ENCODE results near the gene GK.
"Not testable (repeated sequence)": the region's sequence is repeated elsewhere in the genome, so short reads cannot be mapped to it uniquely, and the experiment has no call there.

The GK gene

DNA sequence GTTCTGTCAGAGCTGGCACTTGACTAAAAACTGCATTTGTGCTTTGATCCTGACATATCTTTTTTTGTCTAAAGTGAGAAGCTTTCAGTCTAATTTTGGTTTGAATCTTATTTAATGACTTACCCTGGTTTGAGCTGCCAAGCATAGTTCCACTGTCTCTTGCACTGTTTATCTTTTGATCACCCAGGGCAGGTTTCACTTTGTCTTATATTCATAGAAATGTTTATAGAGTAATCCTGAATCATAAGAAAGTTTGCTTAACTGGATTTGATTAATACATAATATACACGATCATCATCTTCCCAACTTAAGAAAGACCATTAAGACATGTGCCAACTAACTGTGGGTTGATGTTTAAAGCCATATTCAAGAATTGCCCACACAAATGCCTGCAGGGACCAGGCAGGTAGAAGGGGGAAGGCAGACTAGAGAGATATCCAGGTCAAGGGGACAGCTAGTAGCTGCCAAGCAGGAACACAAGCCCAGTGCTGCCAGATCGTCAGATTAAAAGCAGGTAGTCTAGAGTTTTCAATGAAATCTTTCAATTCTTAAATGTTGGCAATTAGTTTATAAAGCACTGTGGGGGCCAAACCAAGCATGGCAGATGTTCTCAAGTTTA lies 1.9 kb downstream of the GK start:
- no peak for DNase-seq

DNA sequence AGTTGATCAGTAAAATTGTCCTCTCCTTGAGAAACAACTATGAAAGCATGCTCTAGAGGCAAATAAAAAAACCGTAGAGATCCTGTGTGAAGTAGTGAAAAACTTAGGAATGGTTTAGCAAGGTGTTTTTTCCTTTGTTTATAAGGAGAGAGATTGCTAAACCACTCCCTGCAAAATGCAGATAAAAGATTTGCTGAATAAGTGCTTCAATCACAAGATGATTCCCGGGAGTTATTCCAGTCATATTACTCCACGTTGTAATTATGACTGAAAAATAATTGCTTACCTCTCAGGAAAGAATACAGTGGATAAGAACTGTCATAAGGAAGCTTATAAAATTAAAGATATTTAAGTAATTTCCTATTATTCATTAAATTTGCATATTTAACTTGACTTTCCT lies 2.8 kb downstream of the GK start:
- DNase-seq: no peak

GRCh38 chrX:30657196-30658161 lies 4.3 kb downstream of the GK start:
- no peak for DNase-seq

GRCh38 chrX:30659421-30659820 lies 6.2 kb downstream of the GK start:
- no peak for DNase-seq

- DNase-seq: no peak
Measured at GRCh38 chrX:30661228-30661627, 8.0 kb downstream of the GK start.

- no peak for DNase-seq
Measured at GRCh38 chrX:30663322-30663721, 10.1 kb downstream of the GK start.

DNA sequence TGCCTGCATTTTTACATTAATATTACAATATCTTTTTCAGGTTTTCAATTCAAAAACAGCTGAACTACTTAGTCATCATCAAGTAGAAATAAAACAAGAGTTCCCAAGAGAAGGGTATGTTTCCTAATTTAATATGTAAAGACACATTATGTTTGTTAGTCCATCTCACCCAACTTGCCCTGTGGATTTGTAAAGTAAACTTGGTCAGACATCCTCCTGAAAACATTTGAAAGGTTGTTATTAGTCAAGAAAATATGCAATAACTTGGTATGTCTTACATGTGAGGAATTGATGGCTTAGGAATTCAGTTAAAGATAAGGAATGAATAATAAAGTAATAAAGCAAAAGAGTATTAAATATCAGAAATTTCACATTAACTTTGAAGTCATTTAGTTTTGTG lies 12.2 kb downstream of the GK start:
- DNase-seq: no peak

DNA sequence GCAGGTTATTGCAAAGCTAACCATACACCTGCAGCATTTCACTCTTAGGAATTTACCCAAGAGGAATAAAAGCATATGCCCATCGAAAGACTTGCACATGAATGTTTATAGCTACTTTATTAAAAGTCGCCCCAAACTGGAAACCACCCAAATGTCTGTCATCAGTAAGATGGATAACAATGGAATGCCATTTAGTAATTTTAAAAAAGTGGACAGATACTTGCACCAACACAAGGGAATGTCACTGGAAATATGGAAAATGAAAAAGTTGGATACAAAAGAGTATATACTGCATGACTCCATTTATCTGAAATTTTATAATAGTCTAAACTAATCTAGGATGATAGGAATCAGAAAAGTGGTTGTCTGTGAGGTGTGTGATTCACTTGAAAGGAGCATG lies 12.9 kb downstream of the GK start:
- DNase-seq: no peak

- DNase-seq: no peak
Measured at GRCh38 chrX:30668581-30668980, 15.4 kb downstream of the GK start.

DNA sequence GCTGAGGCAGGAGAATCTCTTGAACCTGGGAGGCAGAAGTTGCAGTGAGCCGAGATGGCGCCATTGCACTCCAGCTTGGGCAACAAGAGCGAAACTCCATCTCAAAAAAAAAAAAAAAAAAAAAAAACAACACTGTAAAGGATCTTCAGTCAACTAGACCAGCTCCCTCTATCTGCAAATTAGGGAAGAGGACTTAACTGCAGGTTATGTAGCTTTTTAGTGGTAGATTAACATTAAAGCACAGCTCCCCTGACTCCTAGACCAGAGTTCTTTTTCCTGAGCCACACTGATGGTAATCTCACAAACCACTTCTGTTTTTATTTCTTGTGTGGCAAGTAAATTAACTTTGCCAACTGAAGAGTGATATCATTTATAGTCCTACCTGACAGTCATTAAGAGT lies 18.0 kb downstream of the GK start:
- not testable (repeated sequence) for DNase-seq

DNA sequence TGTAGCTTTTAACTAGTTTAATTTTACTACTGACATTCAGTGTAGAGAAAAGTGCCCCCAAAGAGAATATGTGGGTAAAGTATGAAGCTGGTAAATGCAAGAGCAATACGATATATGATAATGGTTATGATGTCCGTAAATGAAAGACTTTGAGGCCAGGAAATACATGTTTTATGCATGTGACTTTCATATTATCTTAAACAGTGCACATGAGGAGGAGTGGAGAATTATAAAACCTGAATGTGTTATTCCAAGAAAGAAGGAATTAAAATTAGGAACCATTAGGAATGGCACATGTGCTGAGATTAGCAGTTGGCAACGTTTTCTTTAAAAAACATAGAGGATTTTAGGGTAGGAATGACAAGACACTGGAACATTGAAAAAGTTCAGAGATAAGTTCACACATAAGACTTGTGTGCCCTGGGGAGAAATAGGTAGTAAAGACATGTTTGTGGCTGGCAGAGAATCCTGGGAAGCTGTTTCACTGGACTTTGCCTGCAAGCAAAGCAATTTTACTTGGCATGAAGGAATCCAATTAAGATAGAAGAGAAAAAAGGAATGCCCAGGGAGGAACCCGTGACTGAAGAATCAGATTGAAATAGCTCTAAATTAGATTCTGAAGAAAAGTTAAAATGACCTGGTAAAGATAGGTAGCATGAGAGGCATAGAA lies 20.0 kb downstream of the GK start:
- DNase-seq: no peak

DNA sequence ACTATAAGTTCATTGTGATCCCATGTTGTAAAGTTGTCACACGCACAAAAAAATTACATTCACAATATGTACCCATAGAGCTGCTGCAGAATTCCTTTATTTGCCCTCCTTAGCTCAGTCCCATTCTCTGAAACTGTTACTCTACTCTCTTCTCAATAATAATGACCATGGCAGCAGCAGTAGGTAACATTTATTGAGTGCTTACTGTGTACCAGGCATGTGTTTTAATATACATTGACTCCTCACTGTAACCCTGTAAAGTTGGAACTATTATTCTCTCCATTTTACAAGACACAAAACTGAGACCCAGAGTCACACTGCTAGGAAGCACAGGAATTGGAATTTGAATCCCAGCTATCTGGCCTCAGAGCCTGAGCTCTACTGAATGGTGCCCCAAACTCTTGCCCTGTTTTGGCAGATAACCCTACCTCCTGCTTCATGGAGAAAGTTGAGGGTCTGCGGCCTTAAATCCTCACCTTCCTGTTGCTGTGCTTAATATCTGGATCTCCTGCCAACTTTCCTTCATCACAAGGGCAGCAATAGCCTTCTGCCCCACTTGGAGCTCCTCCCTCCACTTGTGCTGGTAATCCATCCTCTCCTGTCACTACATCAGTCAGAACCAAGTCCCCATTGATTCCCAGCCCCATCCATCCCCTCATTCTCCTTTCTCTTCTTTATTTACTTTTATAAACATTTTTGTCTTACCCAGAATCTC lies 20.8 kb downstream of the GK start:
- DNase-seq: no peak

GRCh38 chrX:30674799-30675198 lies 21.6 kb downstream of the GK start:
- DNase-seq: no peak

- no peak for DNase-seq
Measured at GRCh38 chrX:30679369-30679768, 26.1 kb downstream of the GK start.

- DNase-seq: no peak
Measured at GRCh38 chrX:30680618-30681017, 27.4 kb downstream of the GK start.

DNA sequence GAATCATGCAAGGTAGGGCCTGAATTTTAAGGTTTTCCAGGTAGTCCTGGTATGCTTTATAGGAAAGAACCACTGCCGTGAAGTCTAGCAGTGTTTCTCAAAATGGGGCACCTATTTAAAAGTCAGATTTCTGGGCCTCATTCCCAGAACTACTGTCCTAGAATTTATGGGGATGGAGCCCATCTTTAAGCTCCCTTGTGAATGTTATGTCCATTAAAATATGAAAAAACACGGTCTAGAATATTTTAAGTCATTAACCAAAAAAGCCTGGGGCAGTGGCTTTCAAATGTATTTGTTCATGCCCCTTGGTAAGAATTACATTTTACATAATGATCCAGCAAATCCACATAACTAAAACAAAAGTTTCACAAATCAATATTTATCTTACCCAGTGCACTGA lies 35.4 kb downstream of the GK start:
- DNase-seq: no peak

DNA sequence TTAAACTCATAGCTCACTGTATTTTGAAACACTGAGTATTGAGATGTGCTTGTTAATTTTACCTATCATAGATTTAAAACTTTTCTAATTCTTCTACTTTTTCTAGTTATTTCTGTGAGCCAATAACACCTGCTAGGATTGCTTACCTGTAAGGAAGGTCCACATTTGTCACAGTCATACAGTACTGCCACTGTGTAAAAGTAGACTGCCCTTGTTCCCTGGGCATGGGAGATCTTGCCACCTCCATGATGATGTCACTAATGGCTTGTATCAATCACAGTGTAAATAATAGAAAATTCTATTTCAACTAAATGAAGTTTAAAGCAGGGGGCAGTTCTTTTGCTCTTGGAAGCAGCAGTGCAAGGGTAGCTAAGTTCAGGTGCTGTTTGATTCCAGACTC lies 35.9 kb downstream of the GK start:
- DNase-seq: no peak

DNA sequence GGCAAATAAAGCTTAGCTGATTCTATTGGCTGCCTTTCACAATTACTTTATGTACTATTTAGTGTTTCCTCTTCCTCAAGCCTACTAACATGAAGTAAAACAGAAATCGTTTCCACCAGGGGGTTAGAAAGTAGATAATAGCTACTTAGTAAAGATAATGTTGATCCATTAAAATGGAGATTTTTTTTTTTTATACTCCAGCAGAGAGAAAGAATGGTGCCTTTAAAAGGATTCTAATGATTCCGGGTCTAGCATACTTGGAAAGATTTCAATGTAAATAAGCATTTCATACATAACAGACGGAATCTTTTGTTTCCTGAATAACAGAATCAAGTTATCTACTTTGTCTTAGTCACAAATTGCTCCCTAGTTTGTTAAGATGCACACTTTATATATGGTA lies 37.1 kb downstream of the GK start:
- DNase-seq: no peak

- no peak for DNase-seq
Measured at GRCh38 chrX:30693999-30694650, 40.9 kb downstream of the GK start.

DNA sequence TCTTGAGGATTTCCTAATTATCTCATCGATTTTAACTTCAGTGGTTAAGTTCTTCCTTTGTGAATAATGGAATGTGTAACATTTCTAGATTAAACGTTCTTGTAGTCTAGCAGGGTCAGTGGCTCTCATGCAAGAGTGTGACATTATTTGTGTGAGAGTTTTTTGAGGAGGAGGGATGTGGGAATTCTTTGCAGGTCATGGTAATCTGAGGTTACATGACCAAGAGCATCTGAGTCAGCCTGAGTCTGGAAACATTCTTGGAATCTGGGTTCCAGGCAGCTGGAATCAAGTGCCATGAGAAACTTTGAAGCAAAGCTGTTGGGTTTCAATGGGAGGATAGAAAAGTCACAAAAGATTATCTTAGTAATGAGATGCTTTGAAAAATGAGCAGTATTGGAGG lies 49.5 kb downstream of the GK start:
- no peak for DNase-seq

- no peak for DNase-seq
Measured at GRCh38 chrX:30706216-30706775, 53.1 kb downstream of the GK start.

- DNase-seq: no peak
Measured at GRCh38 chrX:30712214-30712613, 59.0 kb downstream of the GK start.
